Measurements from ENCODE around the gene TTC23. TPM values are rescaled to one million over a fixed set of nuclear protein-coding genes. Genes with fewer than 3 reads are reported as not detected.

The TTC23 gene
- total RNA-seq, 1 donor from 2014 or later, result 11.6 TPM

DNA sequence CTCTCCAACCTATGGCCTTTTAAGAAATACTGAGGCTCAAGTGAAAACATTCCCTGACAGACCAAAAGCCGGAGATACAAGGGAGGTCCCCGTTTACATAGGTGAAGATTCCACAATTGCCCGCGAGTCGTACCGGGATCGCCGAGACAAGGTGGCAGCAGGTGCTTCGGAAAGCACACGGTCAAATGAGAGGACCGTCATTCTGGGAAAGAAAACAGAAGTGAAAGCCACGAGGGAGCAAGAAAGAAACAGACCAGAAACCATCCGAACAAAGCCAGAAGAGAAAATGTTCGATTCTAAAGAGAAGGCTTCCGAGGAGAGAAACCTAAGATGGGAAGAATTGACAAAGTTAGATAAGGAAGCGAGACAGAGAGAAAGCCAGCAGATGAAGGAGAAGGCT lies 119.7 kb downstream of the TTC23 start:
- no peak for DNase-seq (ENCODE audit: low read depth)
- TF ChIP-seq, protein P1, sequence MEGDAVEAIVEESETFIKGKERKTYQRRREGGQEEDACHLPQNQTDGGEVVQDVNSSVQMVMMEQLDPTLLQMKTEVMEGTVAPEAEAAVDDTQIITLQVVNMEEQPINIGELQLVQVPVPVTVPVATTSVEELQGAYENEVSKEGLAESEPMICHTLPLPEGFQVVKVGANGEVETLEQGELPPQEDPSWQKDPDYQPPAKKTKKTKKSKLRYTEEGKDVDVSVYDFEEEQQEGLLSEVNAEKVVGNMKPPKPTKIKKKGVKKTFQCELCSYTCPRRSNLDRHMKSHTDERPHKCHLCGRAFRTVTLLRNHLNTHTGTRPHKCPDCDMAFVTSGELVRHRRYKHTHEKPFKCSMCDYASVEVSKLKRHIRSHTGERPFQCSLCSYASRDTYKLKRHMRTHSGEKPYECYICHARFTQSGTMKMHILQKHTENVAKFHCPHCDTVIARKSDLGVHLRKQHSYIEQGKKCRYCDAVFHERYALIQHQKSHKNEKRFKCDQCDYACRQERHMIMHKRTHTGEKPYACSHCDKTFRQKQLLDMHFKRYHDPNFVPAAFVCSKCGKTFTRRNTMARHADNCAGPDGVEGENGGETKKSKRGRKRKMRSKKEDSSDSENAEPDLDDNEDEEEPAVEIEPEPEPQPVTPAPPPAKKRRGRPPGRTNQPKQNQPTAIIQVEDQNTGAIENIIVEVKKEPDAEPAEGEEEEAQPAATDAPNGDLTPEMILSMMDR (IDR thresholded peaks at IDR 0.05; ENCODE audit: insufficient read depth, low read length, poor library complexity, severe bottlenecking), result no peak
- H3K27me3 ChIP-seq (ENCODE audit: control insufficient read depth, insufficient read depth, low read length), result no peaks in the 10 kb centered on the region

DNA sequence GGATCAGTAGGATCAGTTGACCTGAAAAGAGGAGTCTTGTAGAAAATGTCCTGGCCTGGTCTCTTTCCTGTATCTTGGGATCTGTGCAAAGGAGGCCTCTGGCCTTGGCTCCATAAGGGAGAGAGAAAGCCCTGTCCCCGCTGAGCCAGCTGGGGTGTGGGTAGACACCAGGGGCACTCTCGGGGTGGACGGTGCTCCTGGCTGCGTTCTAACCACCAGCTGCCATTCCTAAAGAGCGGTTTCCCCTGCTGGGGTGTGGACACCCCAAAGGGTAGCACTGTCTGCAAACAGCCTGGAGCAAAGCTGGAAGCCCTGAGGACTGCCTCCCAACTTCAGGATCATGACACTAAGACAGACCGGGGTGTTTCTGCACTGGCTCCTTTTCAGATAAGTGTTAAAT lies 121.0 kb downstream of the TTC23 start:
- no peaks in the 10 kb centered on the region for H3K27me3 ChIP-seq (ENCODE audit: control insufficient read depth, insufficient read depth, low read length)
- DNase-seq (ENCODE audit: low read depth), result no peak
- no peaks in the 10 kb centered on the region for H3K36me3 ChIP-seq (ENCODE audit: control insufficient read depth, insufficient read depth, low read length)
- no peak overlapping the region for H3K4me3 ChIP-seq (ENCODE audit: low read depth, low read length)
- TF ChIP-seq, protein P1 (IDR thresholded peaks at IDR 0.05; ENCODE audit: insufficient read depth, low read length, poor library complexity, severe bottlenecking), result no peak

More for the DNA sequence above, 119.7 kb downstream of the TTC23 start:
- Histone ChIP-seq H3K4me3 (ENCODE audit: low read depth, low read length) (no peak overlapping the region), H3K36me3 (ENCODE audit: control insufficient read depth, insufficient read depth, low read length) (no peaks in the 10 kb centered on the region)

DNA sequence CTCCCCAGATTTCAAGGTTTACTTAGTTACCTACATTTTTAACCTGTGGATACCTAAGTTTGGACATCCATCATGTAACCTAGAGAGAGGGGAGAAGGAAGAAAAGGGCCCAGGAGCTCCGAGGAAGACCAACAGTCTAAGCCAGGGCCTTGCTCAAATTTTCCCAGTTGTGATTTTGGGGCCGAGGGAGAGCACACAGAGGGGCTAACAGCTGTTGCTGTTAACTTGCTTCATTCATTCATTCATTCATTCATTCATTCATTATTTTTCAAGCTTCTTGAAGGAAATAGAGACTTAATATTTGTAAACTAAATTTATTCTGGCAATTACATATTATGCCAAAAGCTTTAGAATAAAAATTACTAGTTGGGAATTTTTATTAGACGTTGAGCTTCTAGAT lies 121.6 kb downstream of the TTC23 start:
- no peaks in the 10 kb centered on the region for H3K27me3 ChIP-seq (ENCODE audit: control insufficient read depth, insufficient read depth, low read length)
- no peak for DNase-seq (ENCODE audit: low read depth)
- no peak overlapping the region for H3K4me3 ChIP-seq (ENCODE audit: low read depth, low read length)
- TF ChIP-seq, protein P1 (IDR thresholded peaks at IDR 0.05; ENCODE audit: insufficient read depth, low read length, poor library complexity, severe bottlenecking), result no peak
- H3K36me3 ChIP-seq (ENCODE audit: control insufficient read depth, insufficient read depth, low read length), result no peaks in the 10 kb centered on the region

DNA sequence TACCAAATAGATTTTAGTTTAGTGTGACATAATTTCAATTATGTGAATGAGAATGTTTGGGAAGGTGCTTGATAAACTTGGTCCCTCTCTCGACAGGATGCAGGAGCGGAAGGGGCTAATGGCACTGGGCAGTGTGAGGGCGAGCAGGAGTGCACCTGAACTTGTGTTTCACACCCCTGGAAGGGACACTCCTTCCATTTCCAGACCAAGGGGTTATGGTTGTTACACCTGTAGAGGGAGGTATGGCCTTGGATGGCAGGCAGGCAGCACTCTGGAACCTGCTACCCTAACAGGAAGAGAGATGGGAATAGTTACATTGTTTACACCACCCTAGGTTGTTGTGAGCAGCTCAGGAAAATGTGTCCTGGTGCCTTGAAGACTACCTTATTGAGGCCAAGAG lies 122.5 kb downstream of the TTC23 start:
- H3K4me3 ChIP-seq (ENCODE audit: low read depth, low read length), result no peak overlapping the region
- DNase-seq (ENCODE audit: low read depth), result no peak
- no peaks in the 10 kb centered on the region for H3K36me3 ChIP-seq (ENCODE audit: control insufficient read depth, insufficient read depth, low read length)
- TF ChIP-seq, protein P1 (IDR thresholded peaks at IDR 0.05; ENCODE audit: insufficient read depth, low read length, poor library complexity, severe bottlenecking), result no peak
- no peaks in the 10 kb centered on the region for H3K27me3 ChIP-seq (ENCODE audit: control insufficient read depth, insufficient read depth, low read length)

DNA sequence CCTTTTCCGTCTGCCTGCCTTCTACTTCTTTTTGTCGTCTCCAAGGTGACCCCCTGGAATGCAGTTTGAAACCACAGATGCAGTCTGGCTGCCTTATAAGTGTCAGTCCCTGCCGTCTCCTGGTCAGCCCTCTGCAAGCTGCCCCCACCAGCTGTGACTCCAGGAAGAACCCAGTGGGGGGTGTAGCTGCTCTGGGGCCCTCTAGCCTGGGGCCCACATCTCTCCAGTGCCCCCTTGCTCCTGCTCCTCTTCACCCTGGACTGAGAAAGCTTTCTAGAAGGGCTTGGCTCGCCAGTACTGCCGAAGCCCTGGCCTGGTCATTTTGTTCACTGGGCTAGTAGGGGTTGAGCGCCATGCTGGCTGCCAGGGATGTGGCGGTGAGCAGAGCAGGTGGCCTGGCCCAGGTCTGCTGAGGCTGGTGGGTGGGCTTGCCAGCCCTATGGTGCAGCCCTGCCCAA lies 123.2 kb downstream of the TTC23 start:
- DNase-seq (ENCODE audit: low read depth), result no peak
- TF ChIP-seq, protein P1 (IDR thresholded peaks at IDR 0.05; ENCODE audit: insufficient read depth, low read length, poor library complexity, severe bottlenecking), result no peak
- H3K36me3 ChIP-seq (ENCODE audit: control insufficient read depth, insufficient read depth, low read length), result no peaks in the 10 kb centered on the region
- H3K4me3 ChIP-seq (ENCODE audit: low read depth, low read length), result no peak overlapping the region
- H3K27me3 ChIP-seq (ENCODE audit: control insufficient read depth, insufficient read depth, low read length), result no peaks in the 10 kb centered on the region
